Hepatocyte (in vitro differentiated cells): ENCODE results near the gene C5orf24.

Source experiments
- CTCF ChIP-seq: fragments of 200-600 bp; sonication (generic); IDR thresholded peaks from 2 replicates; pipeline ENCODE4 v1.5.1; 2016; ENCODE audit warnings: antibody characterized with exemption, mild to moderate bottlenecking; ENCODE audit not compliant: poor library complexity
- EZH2 ChIP-seq: fragments of 200-600 bp; sonication (generic); IDR thresholded peaks from 2 replicates; pipeline ENCODE4 v1.6.1; 2016; ENCODE audit warnings: antibody characterized with exemption, mild to moderate bottlenecking, borderline replicate concordance
- EZH2phosphoT487 ChIP-seq: fragments of 200-600 bp; sonication (generic); IDR thresholded peaks from one replicate; pipeline ENCODE4 v1.6.1; 2018; ENCODE audit warnings: antibody characterized with exemption, mild to moderate bottlenecking, low read depth, moderate library complexity; ENCODE audit not compliant: unreplicated experiment, severe bottlenecking

GRCh38 chr5:134904610-134905245 is 59.0 kb downstream of the C5orf24 start, which contains the start of gene PCBD2:
- TF ChIP-seq CTCF, result peak; percentile 90
- TF ChIP-seq EZH2, result no peak
- no peak for TF ChIP-seq EZH2phosphoT487
